SKM-1 (cell line): ENCODE results near the gene PPFIBP1.
"Not testable (repeated sequence)": the region's sequence is repeated elsewhere in the genome, so short reads cannot be mapped to it uniquely, and the experiment has no call there.

Experiments
- DNase-seq: peaks from one replicate; lab custom pipeline; 2025; ENCODE audit not compliant: unreplicated experiment; lab: John Stamatoyannopoulos, UW

The PPFIBP1 gene

GRCh38 chr12:27652174-27652763, 128.3 kb downstream of the PPFIBP1 start:
- DNase-seq = peak; percentile 2

DNA sequence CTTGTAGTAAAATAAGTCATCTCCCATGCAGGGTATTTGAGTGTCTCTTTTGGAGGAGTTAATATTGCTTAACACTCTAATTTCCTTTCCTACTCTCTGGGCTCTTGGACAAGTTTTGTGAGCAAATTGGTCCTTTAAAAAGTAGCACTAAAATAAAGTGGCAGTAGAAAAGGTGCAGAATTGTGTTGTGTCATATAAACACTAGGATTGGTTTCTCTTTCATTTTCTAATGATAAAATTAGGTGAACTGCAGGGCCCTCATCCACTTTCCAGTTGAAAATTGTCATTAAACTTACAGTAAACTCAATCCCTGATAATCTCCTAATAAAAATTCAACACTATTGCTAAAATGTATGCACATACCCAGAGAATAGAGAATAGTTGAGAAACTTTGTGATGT, 129.7 kb downstream of the PPFIBP1 start:
- DNase-seq = no peak

GRCh38 chr12:27655476-27655875, 131.5 kb downstream of the PPFIBP1 start:
- DNase-seq = not testable (repeated sequence)

- DNase-seq = no peak
These were observed 133.3 kb downstream of the PPFIBP1 start for GRCh38 chr12:27657296-27657695.

- DNase-seq = no peak
These were observed 141.7 kb downstream of the PPFIBP1 start for GRCh38 chr12:27665704-27666103.

GRCh38 chr12:27666510-27666909, 142.5 kb downstream of the PPFIBP1 start:
- no peak for DNase-seq

GRCh38 chr12:27667540-27667939, 143.5 kb downstream of the PPFIBP1 start:
- no peak for DNase-seq

DNA sequence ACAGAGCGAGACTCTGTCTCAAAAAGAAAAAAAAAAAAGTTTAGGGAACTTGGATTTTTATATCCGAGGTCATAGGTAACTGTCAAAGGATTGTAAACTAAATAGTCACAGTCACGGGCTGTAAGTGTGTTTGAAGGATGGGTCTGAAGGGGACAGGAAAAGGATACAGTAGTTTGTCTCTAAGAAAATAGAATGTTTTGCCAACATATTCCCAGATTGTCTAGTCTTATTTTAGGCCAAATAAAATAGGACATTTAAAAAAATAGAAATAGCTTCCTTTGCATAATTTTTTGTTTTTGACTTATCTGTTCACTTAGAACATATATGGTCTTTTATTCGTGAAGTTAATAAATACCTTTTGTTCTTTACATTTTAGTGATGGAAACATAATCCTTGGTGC, 148.0 kb downstream of the PPFIBP1 start:
- no peak for DNase-seq

- no peak for DNase-seq
These were observed 148.6 kb downstream of the PPFIBP1 start for GRCh38 chr12:27672643-27673042.

GRCh38 chr12:27673101-27673718, 149.2 kb downstream of the PPFIBP1 start:
- DNase-seq = no peak

DNA sequence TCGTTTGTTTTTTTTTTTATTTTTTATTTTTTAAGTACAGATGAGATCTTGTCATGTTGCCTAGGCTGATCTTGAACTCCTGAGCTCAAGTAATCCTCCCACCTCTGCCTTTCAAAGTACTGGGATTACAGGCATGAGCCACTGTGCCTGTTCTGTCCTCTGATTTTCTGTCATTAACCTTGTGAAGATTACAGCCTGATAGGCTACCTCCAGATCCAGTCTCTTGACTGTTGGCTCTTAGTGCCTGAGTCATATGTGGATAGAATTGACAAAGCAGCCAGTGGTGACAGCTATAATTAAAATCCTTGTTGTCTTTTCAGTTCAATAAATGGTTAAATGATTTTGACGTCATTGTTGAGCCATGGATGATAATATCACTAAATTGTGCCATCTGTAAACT, 151.0 kb downstream of the PPFIBP1 start:
- DNase-seq = no peak

GRCh38 chr12:27680619-27681018, 156.6 kb downstream of the PPFIBP1 start:
- no peak for DNase-seq

DNA sequence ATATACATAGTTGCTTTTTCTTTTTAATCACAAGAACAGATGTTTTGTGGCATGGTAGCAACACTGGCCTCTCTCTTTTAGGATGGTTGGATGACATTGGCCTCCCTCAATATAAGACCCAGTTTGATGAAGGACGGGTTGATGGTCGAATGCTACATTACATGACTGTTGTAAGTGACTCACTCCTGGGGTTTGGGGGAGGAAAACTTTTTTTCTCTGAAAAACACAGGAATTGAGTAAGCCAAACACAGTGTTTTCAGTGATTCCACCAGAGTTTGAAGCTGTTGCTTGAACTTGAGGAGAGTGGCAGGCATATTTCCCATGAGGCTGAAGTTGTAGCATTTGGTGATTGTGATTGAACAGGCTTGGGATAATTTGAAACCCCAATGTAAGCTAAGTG, 158.5 kb downstream of the PPFIBP1 start:
- DNase-seq = no peak

- no peak for DNase-seq
These were observed 161.3 kb downstream of the PPFIBP1 start for GRCh38 chr12:27685274-27685673.

GRCh38 chr12:27686147-27686546, 162.1 kb downstream of the PPFIBP1 start:
- DNase-seq = no peak

- no peak for DNase-seq
These were observed 164.7 kb downstream of the PPFIBP1 start for GRCh38 chr12:27688671-27689070.

DNA sequence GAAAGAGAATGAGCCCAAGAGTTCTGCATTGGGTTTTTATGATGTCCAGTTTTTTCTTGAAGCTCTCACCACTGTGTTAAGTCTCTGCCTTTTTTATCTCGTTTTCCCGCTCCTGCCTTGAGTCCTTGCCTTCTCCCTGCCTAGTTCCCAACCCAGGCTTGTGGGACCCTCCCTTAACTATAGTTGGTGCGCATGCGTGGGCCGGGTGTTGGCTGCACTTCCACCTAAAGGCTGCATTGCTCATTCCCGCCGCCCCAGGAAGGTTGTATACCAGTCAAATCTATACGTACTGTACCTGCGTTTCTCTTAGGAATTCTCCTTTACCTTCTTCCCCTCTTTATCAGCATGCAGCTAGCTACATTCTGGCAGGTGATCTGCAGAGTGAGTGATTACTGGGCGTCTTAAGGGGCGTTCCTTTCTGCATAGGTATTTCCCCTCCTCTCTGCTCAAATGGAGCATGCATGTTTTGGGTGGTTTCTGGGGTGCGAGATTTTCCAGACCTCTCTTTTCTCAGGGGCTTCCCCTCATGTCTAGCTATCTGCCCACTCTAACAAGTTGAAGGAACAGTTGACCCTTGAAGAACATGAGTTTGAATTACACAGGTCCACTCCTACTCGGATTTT, 165.7 kb downstream of the PPFIBP1 start:
- no peak for DNase-seq

- no peak for DNase-seq
These were observed 169.4 kb downstream of the PPFIBP1 start for GRCh38 chr12:27693403-27693802.

- DNase-seq = no peak
These were observed 171.7 kb downstream of the PPFIBP1 start for GRCh38 chr12:27695556-27696292.

GRCh38 chr12:27696293-27696652, 172.3 kb downstream of the PPFIBP1 start, which contains the start of gene REP15:
REP15 (plus strand) TSS chr12:27696447; CDS start chr12:27696563, 116 bp downstream.
- DNase-seq = no peak

- DNase-seq = no peak
These were observed 173.0 kb downstream of the PPFIBP1 start for GRCh38 chr12:27696864-27697564.
